ENCODE results near the gene TIGD6.

TIGD6 gene

GRCh38 chr5:149996205-149996890, 4.1 kb downstream of the TIGD6 start:
- no peak for DNase-seq (ENCODE audit: low read depth)
- TF ChIP-seq CTCF (conservative IDR thresholded peaks at IDR 0.05; ENCODE audit: low read length): no peak
- no peak overlapping the region for H3K4me3 ChIP-seq (ENCODE audit: low read length)

GRCh38 chr5:149995385-149996204, 4.9 kb downstream of the TIGD6 start:
- TF ChIP-seq CTCF (conservative IDR thresholded peaks at IDR 0.05; ENCODE audit: low read length): no peak
- DNase-seq (ENCODE audit: low read depth): no peak
- H3K4me3 ChIP-seq (ENCODE audit: low read length): no peak overlapping the region

- H3K4me3 ChIP-seq (ENCODE audit: low read length): no peak overlapping the region
- peak; percentile 20 for DNase-seq (ENCODE audit: low read depth)
- no peak for TF ChIP-seq CTCF (conservative IDR thresholded peaks at IDR 0.05; ENCODE audit: low read length)
These were observed 7.0 kb downstream of the TIGD6 start for GRCh38 chr5:149993471-149993870.

GRCh38 chr5:149990518-149991376, 9.7 kb downstream of the TIGD6 start:
- peak; percentile 96 for TF ChIP-seq CTCF (conservative IDR thresholded peaks at IDR 0.05; ENCODE audit: low read length)

GRCh38 chr5:149988126-149988525, 12.3 kb downstream of the TIGD6 start:
- no peak overlapping the region for H3K4me3 ChIP-seq (ENCODE audit: low read length)
- TF ChIP-seq CTCF (conservative IDR thresholded peaks at IDR 0.05; ENCODE audit: low read length): no peak
- no peak for DNase-seq (ENCODE audit: low read depth)

More at GRCh38 chr5:149990518-149991376, 9.7 kb downstream of the TIGD6 start:
- peak; percentile 73 for DNase-seq (ENCODE audit: low read depth)
- H3K4me3 ChIP-seq (ENCODE audit: low read length): no peak overlapping the region

GRCh38 chr5:149982505-149982904, 17.9 kb downstream of the TIGD6 start:
- TF ChIP-seq CTCF (conservative IDR thresholded peaks at IDR 0.05; ENCODE audit: low read length): no peak
- no peak overlapping the region for H3K4me3 ChIP-seq (ENCODE audit: low read length)
- no peak for DNase-seq (ENCODE audit: low read depth)
